CD4-positive, CD25-positive, alpha-beta regulatory T cell (primary cell): Measurements from ENCODE around the gene LCP2. TPM values are rescaled to one million over a fixed set of nuclear protein-coding genes. Genes with fewer than 3 reads are reported as not detected.

Source experiments
- ATAC-seq, 2 donors: fragments of 150-1000 bp; cut with Tn5 transposase; one replicate each; pipeline ENCODE4 v1.10.0; 2021; ENCODE audit warnings: low read depth in 2 of 2, moderate number of reproducible peaks in 2 of 2, moderate library complexity in 1 of 2
- DNase-seq, 3 donors: peaks; one replicate each; pipeline versions ENCODE4 v3.0.0 to v3.0.0-alpha.2; 2012 to 2022; ENCODE audit warnings: mixed read lengths in 1 of 3
- H3K27ac ChIP-seq: one replicate; pipeline ENCODE4 v1.7.0; 2013; ENCODE audit warnings: mild to moderate bottlenecking, low read length; ENCODE audit not compliant: insufficient read depth, poor library complexity, severe bottlenecking
- H3K27me3 ChIP-seq: one replicate; pipeline ENCODE4 v1.7.0; 2013; ENCODE audit warnings: low read length; ENCODE audit not compliant: control insufficient read depth, insufficient read depth
- H3K36me3 ChIP-seq: one replicate; pipeline ENCODE4 v1.7.0; 2013; ENCODE audit warnings: mild to moderate bottlenecking, low read length, moderate library complexity; ENCODE audit not compliant: control insufficient read depth, insufficient read depth
- H3K4me1 ChIP-seq: 2 replicates; pipeline ENCODE4 v1.7.0; 2013; ENCODE audit warnings: mild to moderate bottlenecking, low read length; ENCODE audit not compliant: insufficient read depth, control insufficient read depth, poor library complexity, severe bottlenecking
- H3K4me3 ChIP-seq: one replicate; pipeline ENCODE4 v1.7.0; 2013; ENCODE audit warnings: low read depth, mild to moderate bottlenecking, low read length, moderate library complexity
- H3K9me3 ChIP-seq, 2 experiments: 1 replicate in 1 of 2; 2 replicates in 1 of 2; pipeline ENCODE4 v1.7.0; 2013; ENCODE audit warnings: low read length in 2 of 2, mild to moderate bottlenecking in 1 of 2, moderate library complexity in 1 of 2; ENCODE audit not compliant: control insufficient read depth in 2 of 2
- H3K27ac Mint-ChIP-seq, 3 donors: one replicate each; pipeline ENCODE4 v1.8.0; 2020 to 2022; ENCODE audit warnings: mild to moderate bottlenecking in 3 of 3, mixed read lengths in 3 of 3, moderate library complexity in 2 of 3
- H3K27me3 Mint-ChIP-seq: one replicate; pipeline ENCODE4 v1.8.0; 2022; ENCODE audit warnings: mild to moderate bottlenecking, mixed read lengths
- H3K36me3 Mint-ChIP-seq: one replicate; pipeline ENCODE4 v1.8.0; 2020; ENCODE audit warnings: mixed read lengths
- H3K4me1 Mint-ChIP-seq, 4 donors: one replicate each; pipeline ENCODE4 v1.8.0; 2020 to 2022; ENCODE audit warnings: mixed read lengths in 4 of 4, mild to moderate bottlenecking in 1 of 4
- H3K4me3 Mint-ChIP-seq, 4 donors: one replicate each; pipeline ENCODE4 v1.8.0; 2020 to 2022; ENCODE audit warnings: mild to moderate bottlenecking in 4 of 4, mixed read lengths in 4 of 4, moderate library complexity in 3 of 4
- H3K9me3 Mint-ChIP-seq, 7 donors: one replicate each; pipeline ENCODE4 v1.8.0; 2020 to 2022; ENCODE audit warnings: mixed read lengths in 7 of 7, mild to moderate bottlenecking in 3 of 7, moderate library complexity in 2 of 7
- polyA plus RNA-seq, 4 donors: library from polyadenylated mRNA; unstranded; fragments of 300-500 nt; fragmentation: Illumina TruSeq; gene quantifications; one replicate each; pipeline ENCODE4 v1.2.3, GENCODE V29; 2021
- total RNA-seq: library from RNA; stranded (reverse); gene quantifications from one replicate; pipeline ENCODE4 v1.2.3, GENCODE V29; 2022

The LCP2 gene
- total and polyA plus RNA-seq, 5 donors from 2014 or later = 164 to 351 (median 197) TPM

- Histone ChIP-seq H3K4me1 (peaks cover 92% of the 10 kb centered on the region), H3K36me3 (peaks cover 93% of the 10 kb centered on the region), H3K27ac (peak overlapping the region; percentile 84), H3K27me3 (no peaks in the 10 kb centered on the region), H3K4me3 (peak overlapping the region; percentile 54), H3K9me3 (no peaks in the 10 kb centered on the region)
- peaks cover 22 to 93% (median 72%) of the 10 kb centered on the region in 4 donors for H3K4me1 Mint-ChIP-seq
- H3K27ac Mint-ChIP-seq = peak overlapping the region; percentile 86 to 94 (median 93)
- DNase-seq (peak; percentile 18 to 70 (median 49)), ATAC-seq (peak; percentile 58 to 62)
- peaks cover 0 to 2% (median 0%) of the 10 kb centered on the region in 7 donors for H3K9me3 Mint-ChIP-seq
- peaks cover 84% of the 10 kb centered on the region for H3K36me3 Mint-ChIP-seq
- H3K27me3 Mint-ChIP-seq = no peaks in the 10 kb centered on the region
- H3K4me3 Mint-ChIP-seq = peak overlapping the region; percentile 67 to 88 (median 80)
Observed at GRCh38 chr5:170269579-170269978, 28.0 kb downstream of the LCP2 start.

- Mint-ChIP-seq H3K4me1 (peaks cover 16 to 93% (median 72%) of the 10 kb centered on the region in 4 donors), H3K9me3 (no peaks in the 10 kb centered on the region), H3K27ac (peak overlapping the region; percentile 86 to 96 (median 93)), H3K27me3 (no peaks in the 10 kb centered on the region), H3K36me3 (peaks cover 84% of the 10 kb centered on the region), H3K4me3 (peak overlapping the region; percentile 67 to 88 (median 80))
- ATAC-seq (no peak), DNase-seq (no peak)
- Histone ChIP-seq H3K27me3 (no peaks in the 10 kb centered on the region), H3K27ac (peak overlapping the region; percentile 84), H3K9me3 (no peaks in the 10 kb centered on the region), H3K4me3 (peak overlapping the region; percentile 54), H3K36me3 (peaks cover 93% of the 10 kb centered on the region), H3K4me1 (peaks cover 92% of the 10 kb centered on the region)
Observed at GRCh38 chr5:170268884-170269283, 28.7 kb downstream of the LCP2 start.

DNA sequence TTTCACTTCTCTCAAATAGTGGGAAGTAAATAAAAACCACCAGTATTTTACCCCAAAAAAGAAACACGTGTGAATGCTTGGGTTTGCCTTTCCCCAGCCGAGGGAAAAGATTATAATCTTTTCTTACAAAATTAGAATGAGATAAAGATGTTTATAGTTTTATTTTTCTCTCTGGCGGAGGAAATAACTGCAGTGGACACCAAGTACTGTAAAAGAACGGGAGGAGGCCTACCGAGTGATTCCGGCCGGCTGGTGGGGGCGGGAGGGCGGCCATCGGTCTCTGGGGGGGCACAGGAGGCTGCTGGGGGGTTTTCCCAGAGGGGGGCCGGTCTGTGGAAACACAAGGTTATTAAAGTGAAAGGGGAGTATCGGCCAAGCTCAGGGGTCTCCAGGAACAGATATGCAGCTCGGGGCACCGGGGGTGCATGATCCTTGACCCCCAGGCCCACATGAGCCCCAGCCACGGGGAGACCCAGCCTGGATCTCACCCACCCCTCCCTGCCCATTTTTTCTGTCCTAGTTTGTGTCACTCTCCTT is 29.4 kb downstream of the LCP2 start:
- H3K27ac ChIP-seq = peak overlapping the region; percentile 84
- no peaks in the 10 kb centered on the region for H3K27me3 Mint-ChIP-seq
- ATAC-seq (no peak), DNase-seq (no peak)
- peaks cover 22 to 93% (median 74%) of the 10 kb centered on the region in 4 donors for H3K4me1 Mint-ChIP-seq
- H3K9me3 Mint-ChIP-seq = no peaks in the 10 kb centered on the region
- peaks cover 84% of the 10 kb centered on the region for H3K36me3 Mint-ChIP-seq
- H3K4me3 ChIP-seq = peak overlapping the region; percentile 70
- H3K36me3 ChIP-seq = peaks cover 93% of the 10 kb centered on the region
- H3K4me3 Mint-ChIP-seq = peak overlapping the region; percentile 67 to 86 (median 82)
- H3K27me3 ChIP-seq = no peaks in the 10 kb centered on the region
- no peaks in the 10 kb centered on the region for H3K9me3 ChIP-seq
- H3K27ac Mint-ChIP-seq = peak overlapping the region; percentile 93 to 98 (median 96)
- H3K4me1 ChIP-seq = peaks cover 92% of the 10 kb centered on the region

- peaks cover 93% of the 10 kb centered on the region for H3K36me3 ChIP-seq
- Mint-ChIP-seq H3K27me3 (no peaks in the 10 kb centered on the region), H3K4me3 (peak overlapping the region; percentile 67 to 86 (median 81)), H3K27ac (peak overlapping the region; percentile 93 to 98 (median 96)), H3K4me1 (peaks cover 25 to 93% (median 76%) of the 10 kb centered on the region in 4 donors), H3K9me3 (no peaks in the 10 kb centered on the region), H3K36me3 (peaks cover 85% of the 10 kb centered on the region)
- H3K9me3 ChIP-seq = no peaks in the 10 kb centered on the region
- H3K4me3 ChIP-seq = peak overlapping the region; percentile 70
- no peaks in the 10 kb centered on the region for H3K27me3 ChIP-seq
- peak overlapping the region; percentile 84 for H3K27ac ChIP-seq
- DNase-seq (peak; percentile 72 to 89 (median 81)), ATAC-seq (peak; percentile 39 to 56)
- peaks cover 92% of the 10 kb centered on the region for H3K4me1 ChIP-seq
Observed at GRCh38 chr5:170267431-170268152, 30.0 kb downstream of the LCP2 start.

DNA sequence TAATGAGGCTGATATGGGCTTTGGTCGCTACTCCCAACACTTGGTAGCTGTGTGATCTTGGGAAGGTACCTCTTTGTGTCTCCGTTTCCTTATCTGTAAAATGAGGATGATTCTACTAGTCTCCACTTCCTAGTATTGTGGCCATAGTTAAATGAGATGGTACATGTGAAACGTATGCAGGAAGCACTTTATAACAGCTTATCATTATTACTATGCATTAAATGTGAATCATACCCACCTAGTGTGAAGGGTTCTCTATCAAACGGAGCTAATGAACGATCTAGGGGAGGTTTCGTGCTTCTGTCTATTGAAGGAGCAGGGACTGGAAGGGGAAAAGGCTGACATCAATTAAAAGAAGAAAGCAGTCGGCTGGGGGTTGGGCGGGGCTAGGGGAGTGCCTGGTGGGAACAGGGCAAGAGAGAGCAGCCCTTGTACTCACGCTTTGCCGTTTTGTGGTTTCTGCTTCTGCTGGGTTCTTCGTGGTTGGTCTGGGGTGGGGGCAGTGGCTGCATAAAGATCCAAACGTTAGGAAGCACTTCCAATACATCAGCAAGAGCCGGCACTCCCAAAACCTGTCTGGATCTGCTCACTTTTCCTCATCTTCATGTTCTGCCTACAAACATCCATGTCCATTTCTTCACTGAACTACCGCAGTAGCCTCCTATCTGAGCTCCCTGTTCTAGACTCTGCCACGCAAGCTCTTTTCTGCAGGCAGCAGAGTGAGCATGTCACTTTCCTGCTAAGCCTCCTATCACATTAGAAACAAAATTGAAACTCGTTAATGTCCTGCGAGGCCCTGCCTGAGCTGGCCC is 30.8 kb downstream of the LCP2 start:
- DNase-seq (peak; percentile 36 to 66 (median 57)), ATAC-seq (peak; percentile 16 to 23)
- H3K27me3 Mint-ChIP-seq = no peaks in the 10 kb centered on the region
- Histone ChIP-seq H3K27me3 (no peaks in the 10 kb centered on the region), H3K4me1 (peaks cover 96% of the 10 kb centered on the region), H3K4me3 (peak overlapping the region; percentile 70), H3K36me3 (peaks cover 93% of the 10 kb centered on the region), H3K27ac (peak overlapping the region; percentile 84), H3K9me3 (no peaks in the 10 kb centered on the region)
- H3K9me3 Mint-ChIP-seq = no peaks in the 10 kb centered on the region
- H3K4me3 Mint-ChIP-seq = peak overlapping the region; percentile 67 to 86 (median 81)
- H3K27ac Mint-ChIP-seq = peak overlapping the region; percentile 93 to 98 (median 96)
- peaks cover 87% of the 10 kb centered on the region for H3K36me3 Mint-ChIP-seq
- H3K4me1 Mint-ChIP-seq = peaks cover 28 to 94% (median 78%) of the 10 kb centered on the region in 4 donors

- H3K27me3 ChIP-seq = no peaks in the 10 kb centered on the region
- H3K4me3 Mint-ChIP-seq = peak overlapping the region in 2 of 4 donors; percentile 61 to 67
- H3K27ac ChIP-seq = peak overlapping the region; percentile 84
- no peak for DNase-seq
- H3K4me3 ChIP-seq = no peak overlapping the region
- no peaks in the 10 kb centered on the region for H3K27me3 Mint-ChIP-seq
- H3K27ac Mint-ChIP-seq = peak overlapping the region in 2 of 3 donors; percentile 23 to 98
- H3K36me3 ChIP-seq = peaks cover 93% of the 10 kb centered on the region
- H3K9me3 ChIP-seq = no peaks in the 10 kb centered on the region
- no peak for ATAC-seq
- peaks cover 84% of the 10 kb centered on the region for H3K36me3 Mint-ChIP-seq
- H3K4me1 Mint-ChIP-seq = peaks cover 39 to 94% (median 76%) of the 10 kb centered on the region in 4 donors
- H3K4me1 ChIP-seq = peaks cover 96% of the 10 kb centered on the region
- H3K9me3 Mint-ChIP-seq = no peaks in the 10 kb centered on the region
Observed at GRCh38 chr5:170265522-170265921, 32.1 kb downstream of the LCP2 start.

DNA sequence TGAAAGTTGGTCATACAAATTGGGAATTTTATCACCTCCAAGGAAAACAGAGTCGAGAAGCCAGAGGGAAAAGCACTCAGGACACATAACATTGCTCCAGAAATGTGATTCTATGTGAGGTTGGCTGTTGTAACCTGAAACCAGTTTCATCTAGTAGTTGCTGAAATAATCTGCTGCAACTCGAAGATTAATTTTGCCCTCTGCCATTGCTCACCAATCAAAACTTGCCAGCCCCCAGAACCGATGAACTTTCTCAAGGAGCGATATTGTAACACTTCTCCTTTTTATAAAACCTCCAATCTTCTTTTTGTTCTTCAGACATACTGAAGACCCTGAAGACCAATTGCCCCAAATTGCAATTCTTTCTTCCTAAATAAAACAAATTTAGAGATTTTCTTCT is 33.7 kb downstream of the LCP2 start:
- Mint-ChIP-seq H3K4me1 (peaks cover 39 to 95% (median 75%) of the 10 kb centered on the region in 4 donors), H3K9me3 (no peaks in the 10 kb centered on the region), H3K36me3 (peaks cover 84% of the 10 kb centered on the region), H3K27me3 (no peaks in the 10 kb centered on the region), H3K4me3 (peak overlapping the region; percentile 26 to 36 (median 32)), H3K27ac (peak overlapping the region; percentile 55 to 95 (median 93))
- peaks cover 86% of the 10 kb centered on the region for H3K4me1 ChIP-seq
- H3K36me3 ChIP-seq = peaks cover 94% of the 10 kb centered on the region
- H3K9me3 ChIP-seq = no peaks in the 10 kb centered on the region
- no peak for DNase-seq
- H3K4me3 ChIP-seq = no peak overlapping the region
- ATAC-seq = no peak
- no peaks in the 10 kb centered on the region for H3K27me3 ChIP-seq
- peak overlapping the region; percentile 82 for H3K27ac ChIP-seq
